GM12874 (cell line): ENCODE data around the gene LMNTD2.

ENCODE experiments used
- CTCF ChIP-seq: IDR thresholded peaks from 2 replicates; pipeline ENCODE4 v1.5.1; 2011; ENCODE audit warnings: low read depth, mild to moderate bottlenecking, control low read depth, low read length, moderate library complexity; ENCODE audit not compliant: insufficient read depth

Gene LMNTD2

GRCh38 chr11:560305-561147 lies at the start of gene LMNTD2, which contains the start of gene RASSF7:
Gene LMNTD2 (minus strand): TSS chr11:560738. CDS start chr11:560716, 22 bp downstream.
Gene RASSF7 (plus strand): TSS chr11:560970. CDS start chr11:561769, 799 bp downstream.
- no peak for TF ChIP-seq CTCF

GRCh38 chr11:609341-609811 lies 48.8 kb upstream of the LMNTD2 start:
- TF ChIP-seq CTCF, result no peak

- TF ChIP-seq CTCF, result no peak
Measured at GRCh38 chr11:608791-609251, 48.3 kb upstream of the LMNTD2 start.

- TF ChIP-seq CTCF, result no peak
Measured at GRCh38 chr11:607971-608659, 47.6 kb upstream of the LMNTD2 start.

- no peak for TF ChIP-seq CTCF
Measured at GRCh38 chr11:607020-607780, 46.7 kb upstream of the LMNTD2 start.

GRCh38 chr11:606245-606644 lies 45.7 kb upstream of the LMNTD2 start:
- TF ChIP-seq CTCF, result no peak
